Measurements from ENCODE around the gene CCDC15. TPM values are rescaled to one million over a fixed set of nuclear protein-coding genes. Genes with fewer than 3 reads are reported as not detected.

The CCDC15 gene
- total and polyA plus RNA-seq, 2 of the 13 experiments (the other 11 are each of a cell fraction or from before 2014, with no cell fraction given): 2.2 to 4.6 TPM

GRCh38 chr11:124917115-124917637, 36.8 kb upstream of the CCDC15 start (continued):
- no peak for TF ChIP-seq ZNF569 (CRISPR knock-in tag; IDR thresholded peaks at IDR 0.05; ENCODE audit: borderline replicate concordance)
- peak; percentile 42 for TF ChIP-seq CTCF (CRISPR knock-in tag; IDR thresholded peaks at IDR 0.05)
- no peak for TF ChIP-seq NRL (CRISPR knock-in tag; IDR thresholded peaks at IDR 0.05; ENCODE audit: borderline replicate concordance)
- no peak for TF ChIP-seq ZFY (CRISPR knock-in tag; IDR thresholded peaks at IDR 0.05)
- TF ChIP-seq TFAP4 (IDR thresholded peaks at IDR 0.05; ENCODE audit: borderline replicate concordance, low read depth): peak; percentile 60; the same call in 1 of the 2 replicates
- TF ChIP-seq ATM (IDR thresholded peaks at IDR 0.05; ENCODE audit: borderline replicate concordance): no peak
- TF ChIP-seq CEBPB (IDR thresholded peaks at IDR 0.05; ENCODE audit: borderline replicate concordance, low read depth, low read length): peak; percentile 53; the same call in 1 of the 2 replicates
- no peak for TF ChIP-seq XBP1 (CRISPR knock-in tag; IDR thresholded peaks at IDR 0.05)
- TF ChIP-seq HMGA1 (CRISPR knock-in tag; conservative IDR thresholded peaks at IDR 0.05): no peak
- TF ChIP-seq ZNF883 (CRISPR knock-in tag; IDR thresholded peaks at IDR 0.05; ENCODE audit: not compliant biosample characterization): no peak
- no peak for TF ChIP-seq SAFB2 (CRISPR knock-in tag; IDR thresholded peaks at IDR 0.05; ENCODE audit: borderline replicate concordance, low read depth)
- no peak for TF ChIP-seq STAT5B (CRISPR knock-in tag; IDR thresholded peaks at IDR 0.05)
- TF ChIP-seq ATF4 (CRISPR knock-in tag; IDR thresholded peaks at IDR 0.05): peak in 1 of 2 experiments; percentile 93; a peak in 2 of 4 replicates
- TF ChIP-seq RBM22 (optimal IDR thresholded peaks at IDR 0.05; ENCODE audit: low read length): peak; percentile 77
- TF ChIP-seq ZNF232 (CRISPR knock-in tag; IDR thresholded peaks at IDR 0.05; ENCODE audit: borderline replicate concordance): no peak
- TF ChIP-seq ZMYM2 (CRISPR knock-in tag; IDR thresholded peaks at IDR 0.05): no peak
- no peak for TF ChIP-seq ZNF75D (CRISPR knock-in tag; IDR thresholded peaks at IDR 0.05; ENCODE audit: borderline replicate concordance)
- no peak for TF ChIP-seq ZBTB14 (CRISPR knock-in tag; IDR thresholded peaks at IDR 0.05)
- no peak for TF ChIP-seq ZBTB34 (CRISPR knock-in tag; IDR thresholded peaks at IDR 0.05)
- TF ChIP-seq FOSL2 (CRISPR knock-in tag; IDR thresholded peaks at IDR 0.05): peak; percentile 16; the same call in 1 of the 2 replicates
- TF ChIP-seq ZNF20 (CRISPR knock-in tag; IDR thresholded peaks at IDR 0.05): no peak

All from HepG2 (cell line).